Left ventricle myocardium inferior (tissue), 1 donor: ENCODE data around the gene ANK3. TPM values are rescaled to one million over a fixed set of nuclear protein-coding genes. Genes with fewer than 3 reads are reported as not detected.

ENCODE experiments used
- DNase-seq: peaks from one replicate; pipeline ENCODE4 v3.0.0-alpha.2; 2020
- H3K27ac ChIP-seq: fragments of 200-600 bp; replicated peaks from 2 replicates; pipeline ENCODE4 v1.8.0; 2021
- H3K27me3 ChIP-seq: fragments of 200-600 bp; 2 replicates; pipeline ENCODE4 v1.8.0; 2021; ENCODE audit warnings: low read depth
- H3K36me3 ChIP-seq: fragments of 200-600 bp; 2 replicates; pipeline ENCODE4 v1.8.0; 2021
- H3K4me1 ChIP-seq: fragments of 200-600 bp; 2 replicates; pipeline ENCODE4 v1.8.0; 2021
- H3K4me3 ChIP-seq: fragments of 200-600 bp; 2 replicates; pipeline ENCODE4 v1.8.0; 2021; ENCODE audit warnings: mild to moderate bottlenecking, moderate library complexity
- H3K9me3 ChIP-seq: fragments of 200-600 bp; replicated peaks from 2 replicates; pipeline ENCODE4 v1.8.0; 2021
- CTCF ChIP-seq: fragments of 200-600 bp; IDR thresholded peaks from 2 replicates; pipeline ENCODE4 v1.8.0; 2021; ENCODE audit warnings: antibody characterized with exemption, mild to moderate bottlenecking, borderline replicate concordance
- intact Hi-C: fragments of 100-400 bp; cut with micrococcal nuclease; formaldehyde crosslinking; loops from one replicate; pipeline ENCODE4 v1.11.0; 2022
- total RNA-seq: library from RNA; stranded (reverse); fragmentation: NEBNext Ultra II Directional; extraction: Animal tissue kit (Norgen Biotek cat#: 25700); gene quantifications from one replicate; pipeline ENCODE4 v1.2.1, GENCODE V29; 2021
- donor health status: DM: no; HTN: yes; CAD: no; lungs with severe emphysema.

The ANK3 gene
- total RNA-seq, 1 donor from 2014 or later, result 179 TPM

GRCh38 chr10:60334991-60335390, 54.7 kb downstream of the ANK3 start:
- no peaks in the 10 kb centered on the region for H3K36me3 ChIP-seq
- H3K9me3 ChIP-seq, result peaks cover 3% of the 10 kb centered on the region
- intact Hi-C loops, result no loop called here
- H3K27ac ChIP-seq, result no peak overlapping the region
- no peaks in the 10 kb centered on the region for H3K27me3 ChIP-seq
- H3K4me1 ChIP-seq, result no peaks in the 10 kb centered on the region
- no peak for TF ChIP-seq CTCF
- no peak overlapping the region for H3K4me3 ChIP-seq
- no peak for DNase-seq

GRCh38 chr10:60332371-60332770, 57.3 kb downstream of the ANK3 start:
- no peak for TF ChIP-seq CTCF
- Histone ChIP-seq H3K4me1 (no peaks in the 10 kb centered on the region), H3K4me3 (no peak overlapping the region), H3K27me3 (no peaks in the 10 kb centered on the region), H3K27ac (no peak overlapping the region), H3K9me3 (peaks cover 10% of the 10 kb centered on the region), H3K36me3 (no peaks in the 10 kb centered on the region)
- intact Hi-C loops, result no loop called here
- DNase-seq, result no peak

GRCh38 chr10:60331886-60332285, 57.8 kb downstream of the ANK3 start:
- intact Hi-C loops, result no loop called here
- peaks cover 10% of the 10 kb centered on the region for H3K9me3 ChIP-seq
- no peak for TF ChIP-seq CTCF

GRCh38 chr10:60323162-60323561, 66.5 kb downstream of the ANK3 start:
- Histone ChIP-seq H3K9me3 (no peaks in the 10 kb centered on the region), H3K27ac (no peak overlapping the region), H3K4me1 (no peaks in the 10 kb centered on the region), H3K36me3 (no peaks in the 10 kb centered on the region), H3K4me3 (no peak overlapping the region), H3K27me3 (no peaks in the 10 kb centered on the region)
- no peak for DNase-seq
- no peak for TF ChIP-seq CTCF
- intact Hi-C loops, result no loop called here

More at GRCh38 chr10:60331886-60332285, 57.8 kb downstream of the ANK3 start:
- DNase-seq, result no peak
- H3K4me1 ChIP-seq, result no peaks in the 10 kb centered on the region
- no peaks in the 10 kb centered on the region for H3K27me3 ChIP-seq
- H3K36me3 ChIP-seq, result no peaks in the 10 kb centered on the region
- H3K27ac ChIP-seq, result no peak overlapping the region
- H3K4me3 ChIP-seq, result no peak overlapping the region

- intact Hi-C loops, result no loop called here
- no peaks in the 10 kb centered on the region for H3K4me1 ChIP-seq
- no peak overlapping the region for H3K4me3 ChIP-seq
- TF ChIP-seq CTCF, result no peak
- no peaks in the 10 kb centered on the region for H3K27me3 ChIP-seq
- DNase-seq, result no peak
- H3K9me3 ChIP-seq, result no peaks in the 10 kb centered on the region
- H3K27ac ChIP-seq, result no peak overlapping the region
- H3K36me3 ChIP-seq, result no peaks in the 10 kb centered on the region
Observed at GRCh38 chr10:60320666-60321065, 69.0 kb downstream of the ANK3 start.

GRCh38 chr10:60316029-60316428, 73.6 kb downstream of the ANK3 start:
- TF ChIP-seq CTCF, result no peak
- Histone ChIP-seq H3K27ac (no peak overlapping the region), H3K4me3 (no peak overlapping the region), H3K27me3 (no peaks in the 10 kb centered on the region), H3K4me1 (peaks cover 1% of the 10 kb centered on the region), H3K36me3 (no peaks in the 10 kb centered on the region), H3K9me3 (no peaks in the 10 kb centered on the region)
- intact Hi-C loops, result no loop called here
- DNase-seq, result no peak
